GM23248 (cell line): ENCODE data around the gene N4BP2. TPM values are rescaled to one million over a fixed set of nuclear protein-coding genes. Genes with fewer than 3 reads are reported as not detected.

Experiments
- DNase-seq: peaks from one replicate; pipeline ENCODE4 v3.0.0-alpha.2; 2015
- H2AFZ ChIP-seq: fragments of 200-600 bp; sonication (generic); 2 replicates; pipeline ENCODE4 v1.6.1; 2016; ENCODE audit warnings: antibody characterized with exemption
- H3F3A ChIP-seq: fragments of 200-600 bp; sonication (generic); 2 replicates; pipeline ENCODE4 v1.6.1; 2016; ENCODE audit warnings: mild to moderate bottlenecking, antibody characterized with exemption, mixed run types; ENCODE audit not compliant: insufficient read depth
- H3K27ac ChIP-seq: fragments of 200-600 bp; sonication (generic); 2 replicates; pipeline ENCODE4 v1.5.1; 2016; ENCODE audit warnings: mild to moderate bottlenecking
- H3K27me3 ChIP-seq: fragments of 200-600 bp; sonication (generic); replicated peaks from 2 replicates; pipeline ENCODE4 v1.6.1; 2016; ENCODE audit warnings: mild to moderate bottlenecking; ENCODE audit not compliant: insufficient read depth
- H3K36me3 ChIP-seq: fragments of 200-600 bp; sonication (generic); 2 replicates; pipeline ENCODE4 v1.6.1; 2016; ENCODE audit warnings: low read depth, mild to moderate bottlenecking
- H3K4me1 ChIP-seq: fragments of 200-600 bp; sonication (generic); 2 replicates; pipeline ENCODE4 v1.6.1; 2016; ENCODE audit warnings: mild to moderate bottlenecking; ENCODE audit not compliant: insufficient read depth
- H3K4me2 ChIP-seq: fragments of 200-600 bp; sonication (generic); one replicate; pipeline ENCODE4 v1.6.1; 2016; ENCODE audit warnings: mild to moderate bottlenecking; ENCODE audit not compliant: unreplicated experiment
- H3K4me3 ChIP-seq: fragments of 200-600 bp; sonication (generic); 2 replicates; pipeline ENCODE4 v1.5.1; 2016; ENCODE audit warnings: mild to moderate bottlenecking
- H3K79me2 ChIP-seq: fragments of 200-600 bp; sonication (generic); 2 replicates; pipeline ENCODE4 v1.6.1; 2016; ENCODE audit warnings: mild to moderate bottlenecking; ENCODE audit not compliant: insufficient read depth
- H3K9ac ChIP-seq: fragments of 200-600 bp; sonication (generic); 2 replicates; pipeline ENCODE4 v1.6.1; 2016; ENCODE audit warnings: mild to moderate bottlenecking
- H3K9me2 ChIP-seq: fragments of 200-600 bp; sonication (generic); 2 replicates; pipeline ENCODE4 v1.6.1; 2016; ENCODE audit warnings: mixed run types, mild to moderate bottlenecking, moderate library complexity; ENCODE audit not compliant: insufficient read depth
- H3K9me3 ChIP-seq: fragments of 200-600 bp; sonication (generic); one replicate; pipeline ENCODE4 v1.6.1; 2017; ENCODE audit warnings: low read depth
- H4K20me1 ChIP-seq: fragments of 200-600 bp; sonication (generic); 2 replicates; pipeline ENCODE4 v1.6.0; 2016; ENCODE audit not compliant: insufficient read depth
- EZH2 ChIP-seq: fragments of 200-600 bp; sonication (generic); IDR thresholded peaks from 2 replicates; pipeline ENCODE4 v1.6.1; 2018; ENCODE audit warnings: antibody characterized with exemption, mild to moderate bottlenecking; ENCODE audit not compliant: insufficient read depth, poor library complexity, severe bottlenecking
- EZH2phosphoT487 ChIP-seq: fragments of 200-600 bp; sonication (generic); IDR thresholded peaks from 2 replicates; pipeline ENCODE4 v1.6.1; 2018; ENCODE audit warnings: antibody characterized with exemption, moderate library complexity, mild to moderate bottlenecking, low read depth; ENCODE audit not compliant: insufficient read depth
- WGBS, 2 experiments: methylation state at CpG; one replicate each; pipeline ENCODE4 v1.1.6; 2015 to 2017; ENCODE audit warnings: low lambda C conversion rate in 2 of 2, low coverage in 1 of 2; ENCODE audit errors: missing lambda C conversion rate in 2 of 2; 5-methylcytosine and 5-hydroxymethylcytosine counted together
- in situ Hi-C: fragments of 300-500 bp; cut with MboI; formaldehyde crosslinking; loops from 2 replicates; pipeline ENCODE4 v1.15.0; 2020
- polyA plus RNA-seq: library from polyadenylated mRNA; unstranded; fragments of >200 nt; fragmentation: Nextera tagmentation; extraction: Ambion mirVana; gene quantifications from 2 replicates; pipeline ENCODE4 v1.2.1, GENCODE V29; 2016
- total RNA-seq: library from RNA; depleted of rRNA; stranded (reverse); fragments of >200 nt; shearing (Covaris generic); gene quantifications from 2 replicates; pipeline ENCODE4 v1.2.3, GENCODE V29; 2014

The N4BP2 gene
- total and polyA plus RNA-seq, 2 experiments from 2014 or later, result 3.2 to 3.7 TPM

DNA sequence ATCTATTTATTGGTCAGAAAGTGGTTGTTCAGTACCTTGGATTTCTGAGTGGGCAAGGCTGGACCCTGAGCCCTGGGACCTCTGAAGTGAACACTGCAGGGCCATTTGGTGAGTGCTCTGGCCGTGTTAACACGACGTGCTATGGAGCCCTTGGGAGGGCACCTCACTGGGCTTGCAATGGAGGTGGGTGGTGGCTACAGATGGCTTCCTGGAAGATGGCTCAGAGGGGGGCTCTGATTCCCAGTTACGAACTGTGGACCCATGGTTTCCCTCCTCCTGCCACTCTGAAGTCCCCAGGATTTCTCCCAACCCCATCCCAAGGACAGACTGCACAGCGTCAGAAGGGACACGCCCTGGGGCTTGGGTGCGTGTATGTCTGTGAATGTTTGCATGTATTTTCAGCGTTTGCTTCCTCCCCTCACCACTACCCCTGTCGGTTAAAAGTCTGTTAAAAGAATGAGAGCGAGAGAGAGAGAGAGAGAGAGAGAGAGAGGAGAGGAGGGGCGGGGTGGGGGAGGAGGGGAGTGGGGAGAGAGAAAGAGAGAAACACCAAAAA, 136.4 kb downstream of the N4BP2 start:
- in situ Hi-C loops, result no loop called here
- no peak for DNase-seq
- Histone ChIP-seq H4K20me1 (no peaks in the 10 kb centered on the region), H3K36me3 (no peaks in the 10 kb centered on the region), H3K27ac (no peak overlapping the region), H3F3A (no peaks in the 10 kb centered on the region), H3K4me1 (no peaks in the 10 kb centered on the region), H3K79me2 (no peaks in the 10 kb centered on the region), H3K4me3 (no peak overlapping the region), H3K9me2 (no peaks in the 10 kb centered on the region), H3K4me2 (no peak overlapping the region), H2AFZ (no peak overlapping the region), H3K9me3 (no peaks in the 10 kb centered on the region), H3K27me3 (no peaks in the 10 kb centered on the region), H3K9ac (no peak overlapping the region)
- TF ChIP-seq EZH2phosphoT487 (no peak), EZH2 (no peak)
- 63 to 67% methylated on average over 8 to 11 of the region's 11 CpGs for WGBS, 2 experiments

DNA sequence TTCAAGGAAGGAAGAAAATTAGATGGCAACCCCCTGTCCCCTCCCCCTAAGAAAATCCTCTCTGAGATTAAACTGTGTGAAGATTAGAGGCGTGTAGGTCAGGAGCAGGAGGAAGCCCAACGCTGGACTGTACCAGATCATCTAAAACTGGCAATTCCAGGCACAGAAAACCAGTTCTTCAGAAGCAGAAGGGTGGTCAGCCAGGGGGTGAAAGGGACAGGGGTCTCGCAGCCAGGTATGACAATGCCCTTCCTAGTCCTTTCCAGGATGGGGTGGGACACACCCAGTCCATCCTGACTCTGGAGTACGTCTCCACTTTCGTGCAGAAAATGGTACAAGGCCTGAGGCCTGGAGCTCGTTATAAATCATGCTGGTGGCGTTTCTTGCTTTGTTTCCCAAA, 136.9 kb downstream of the N4BP2 start:
- 90% methylated on average over 7 of the region's 7 CpGs for WGBS, 2 experiments
- Histone ChIP-seq H3K9ac (no peak overlapping the region), H3K9me2 (no peaks in the 10 kb centered on the region), H3K27me3 (no peaks in the 10 kb centered on the region), H3K9me3 (no peaks in the 10 kb centered on the region), H3K4me3 (no peak overlapping the region), H3K27ac (no peak overlapping the region), H3F3A (no peaks in the 10 kb centered on the region), H3K4me2 (no peak overlapping the region), H4K20me1 (no peaks in the 10 kb centered on the region), H2AFZ (no peak overlapping the region), H3K36me3 (no peaks in the 10 kb centered on the region), H3K4me1 (no peaks in the 10 kb centered on the region), H3K79me2 (no peaks in the 10 kb centered on the region)
- no peak for TF ChIP-seq EZH2
- TF ChIP-seq EZH2phosphoT487, result no peak
- in situ Hi-C loops, result no loop called here
- no peak for DNase-seq

DNA sequence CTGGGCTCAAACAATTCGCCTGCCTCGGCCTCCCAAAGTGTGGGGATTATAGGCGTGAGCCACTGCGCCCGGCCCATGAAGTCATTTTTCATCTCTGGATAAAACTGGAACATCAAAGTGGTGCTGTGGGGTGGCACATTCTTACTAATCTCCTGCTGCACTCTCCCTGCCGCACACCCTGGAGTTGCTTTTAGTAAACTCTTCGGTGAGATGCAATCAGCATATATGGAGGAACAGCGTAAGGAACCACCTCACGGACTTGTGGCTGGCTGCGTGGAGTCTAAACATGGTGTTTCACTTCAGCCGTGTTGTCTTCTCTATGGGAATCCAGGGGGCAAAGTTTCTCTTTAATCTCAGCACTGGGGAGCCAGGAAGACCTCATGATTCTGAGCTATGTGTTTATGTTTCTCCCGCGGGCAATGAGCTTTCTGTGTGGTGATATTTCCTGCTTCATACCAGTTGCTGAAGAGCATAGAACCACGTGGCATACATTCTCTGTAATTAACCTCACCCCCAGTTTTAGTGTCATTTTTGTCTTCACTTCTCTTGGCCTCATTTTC, 138.0 kb downstream of the N4BP2 start:
- Histone ChIP-seq H3K36me3 (no peaks in the 10 kb centered on the region), H4K20me1 (no peaks in the 10 kb centered on the region), H3K79me2 (no peaks in the 10 kb centered on the region), H3K9ac (no peak overlapping the region), H3K9me3 (no peaks in the 10 kb centered on the region), H3K9me2 (no peaks in the 10 kb centered on the region), H3K4me2 (no peak overlapping the region), H3K27me3 (no peaks in the 10 kb centered on the region), H3K27ac (no peak overlapping the region), H2AFZ (no peak overlapping the region; the same call in 1 of the 2 replicates), H3K4me1 (no peaks in the 10 kb centered on the region), H3K4me3 (no peak overlapping the region), H3F3A (no peaks in the 10 kb centered on the region)
- in situ Hi-C loops, result no loop called here
- no peak for TF ChIP-seq EZH2
- 80 to 82% methylated on average over 14 of the region's 14 CpGs for WGBS, 2 experiments
- DNase-seq, result no peak

DNA sequence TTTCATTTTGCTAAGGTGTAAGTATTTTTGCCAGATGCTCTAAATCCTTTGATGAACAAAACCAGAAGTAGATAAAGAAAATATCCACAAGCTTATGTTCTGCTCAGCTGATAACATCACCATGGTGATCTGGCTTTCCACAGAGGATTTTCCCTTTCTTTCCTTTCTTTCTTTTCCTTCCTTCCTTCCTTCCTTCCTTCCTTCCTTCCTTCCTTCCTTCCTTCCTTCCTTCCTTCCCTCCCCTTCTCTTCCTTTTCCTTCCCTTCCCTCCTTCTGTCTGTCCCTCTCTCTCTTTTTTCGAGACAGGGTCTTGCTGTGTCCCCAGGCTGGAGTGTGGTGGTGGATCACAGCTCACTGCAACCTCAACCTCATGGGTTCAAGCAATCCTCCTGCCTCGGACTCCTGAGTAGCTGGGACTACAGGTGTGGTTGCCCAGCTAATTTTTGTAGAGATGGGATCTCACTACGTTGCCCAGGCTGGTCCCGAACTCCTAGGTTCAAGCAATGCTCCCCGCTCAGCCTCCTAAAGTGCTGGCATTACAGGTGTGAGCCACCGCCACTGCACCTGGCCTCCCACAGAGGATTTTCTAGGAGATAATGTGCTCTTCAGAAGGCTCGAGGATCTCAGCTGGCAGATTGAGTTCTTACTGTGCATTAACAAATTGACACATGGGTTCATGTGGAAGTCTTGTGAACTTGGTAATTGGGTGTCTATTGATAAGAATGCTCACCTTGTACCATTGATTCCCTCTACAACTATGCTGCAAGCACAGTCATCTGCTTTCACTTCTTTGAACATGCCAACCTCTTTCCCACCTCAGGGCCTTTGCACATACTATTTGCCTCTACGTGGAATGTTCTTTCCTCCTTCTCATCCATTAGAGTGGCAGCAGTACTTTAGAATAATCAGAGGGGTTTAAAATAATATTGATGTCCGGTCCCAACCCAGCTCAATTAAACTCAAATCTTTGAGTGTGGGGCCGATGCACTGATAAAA, 138.8 kb downstream of the N4BP2 start:
- no peaks in the 10 kb centered on the region for H3K36me3 ChIP-seq
- 77 to 83% methylated on average over 10 of the region's 10 CpGs for WGBS, 2 experiments
- H3K4me3 ChIP-seq, result no peak overlapping the region
- no peaks in the 10 kb centered on the region for H3K79me2 ChIP-seq
- H3K27me3 ChIP-seq, result no peaks in the 10 kb centered on the region
- no peaks in the 10 kb centered on the region for H3F3A ChIP-seq
- no peaks in the 10 kb centered on the region for H4K20me1 ChIP-seq
- H2AFZ ChIP-seq, result no peak overlapping the region
- H3K27ac ChIP-seq, result no peak overlapping the region
- in situ Hi-C loops, result no loop called here
- no peaks in the 10 kb centered on the region for H3K4me1 ChIP-seq
- TF ChIP-seq EZH2phosphoT487 (no peak), EZH2 (no peak)
- H3K9ac ChIP-seq, result no peak overlapping the region
- no peaks in the 10 kb centered on the region for H3K9me3 ChIP-seq
- H3K9me2 ChIP-seq, result no peaks in the 10 kb centered on the region
- DNase-seq, result no peak
- no peak overlapping the region for H3K4me2 ChIP-seq
